ENCODE measurements around the gene RFK.
A peak's percentile ranks its signal among the peaks of the same experiment; 100 is the strongest.

DNA sequence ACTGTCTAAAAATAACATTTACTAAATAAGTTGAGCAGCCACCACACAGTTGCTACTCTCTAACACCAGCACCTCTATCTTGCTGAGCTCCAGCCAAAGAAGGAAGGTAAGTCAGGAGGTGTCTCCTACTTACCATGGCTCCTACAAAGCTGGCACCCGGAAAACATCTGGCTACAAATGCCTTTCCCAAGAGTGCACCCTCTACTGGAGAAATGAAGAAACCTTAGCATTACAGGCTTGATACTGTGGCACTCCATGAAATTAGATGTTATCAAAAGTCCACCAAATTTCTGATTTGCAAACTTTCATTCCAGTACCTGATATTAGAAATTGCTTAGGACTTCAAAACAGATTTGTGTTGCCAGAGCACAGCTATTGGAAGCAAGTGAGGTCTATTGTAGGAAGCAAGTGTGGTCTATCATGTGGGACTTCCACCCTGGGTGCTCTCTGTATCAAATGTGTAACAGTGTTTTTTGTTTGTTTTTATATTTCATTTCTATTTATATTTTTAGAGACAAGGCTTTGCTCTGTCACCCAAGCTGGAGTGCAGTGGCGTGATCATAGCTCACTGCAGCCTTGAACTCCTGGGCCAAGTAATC lies 25.7 kb upstream of the RFK start:
- TF ChIP-seq, protein P1, sequence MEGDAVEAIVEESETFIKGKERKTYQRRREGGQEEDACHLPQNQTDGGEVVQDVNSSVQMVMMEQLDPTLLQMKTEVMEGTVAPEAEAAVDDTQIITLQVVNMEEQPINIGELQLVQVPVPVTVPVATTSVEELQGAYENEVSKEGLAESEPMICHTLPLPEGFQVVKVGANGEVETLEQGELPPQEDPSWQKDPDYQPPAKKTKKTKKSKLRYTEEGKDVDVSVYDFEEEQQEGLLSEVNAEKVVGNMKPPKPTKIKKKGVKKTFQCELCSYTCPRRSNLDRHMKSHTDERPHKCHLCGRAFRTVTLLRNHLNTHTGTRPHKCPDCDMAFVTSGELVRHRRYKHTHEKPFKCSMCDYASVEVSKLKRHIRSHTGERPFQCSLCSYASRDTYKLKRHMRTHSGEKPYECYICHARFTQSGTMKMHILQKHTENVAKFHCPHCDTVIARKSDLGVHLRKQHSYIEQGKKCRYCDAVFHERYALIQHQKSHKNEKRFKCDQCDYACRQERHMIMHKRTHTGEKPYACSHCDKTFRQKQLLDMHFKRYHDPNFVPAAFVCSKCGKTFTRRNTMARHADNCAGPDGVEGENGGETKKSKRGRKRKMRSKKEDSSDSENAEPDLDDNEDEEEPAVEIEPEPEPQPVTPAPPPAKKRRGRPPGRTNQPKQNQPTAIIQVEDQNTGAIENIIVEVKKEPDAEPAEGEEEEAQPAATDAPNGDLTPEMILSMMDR (optimal IDR thresholded peaks at IDR 0.05 in 1 of 3, IDR thresholded peaks at IDR 0.05 in 1 of 3, conservative IDR thresholded peaks at IDR 0.05 in 1 of 3; ENCODE audit: extremely low read depth in 1 of 3, insufficient read depth in 2 of 3, low read length in 3 of 3), result peak; percentile 55 to 67 (median 66)
- TF ChIP-seq EZH2 (IDR thresholded peaks at IDR 0.05; ENCODE audit: low read length), result no peak
